ENCODE results near the gene PRAC1.

PRAC1 gene

GRCh38 chr17:48678141-48678971, 44.0 kb downstream of the PRAC1 start:
- peak; percentile 98 for TF ChIP-seq CTCF (conservative IDR thresholded peaks at IDR 0.05)

GRCh38 chr17:48676963-48677558, 45.3 kb downstream of the PRAC1 start:
- no peak for TF ChIP-seq CTCF (conservative IDR thresholded peaks at IDR 0.05)
- no peak overlapping the region for H3K27ac ChIP-seq

More at GRCh38 chr17:48678141-48678971, 44.0 kb downstream of the PRAC1 start:
- H3K27ac ChIP-seq, result no peak overlapping the region; the same call in 1 of the 2 replicates

- no peak for TF ChIP-seq CTCF (conservative IDR thresholded peaks at IDR 0.05)
- H3K27ac ChIP-seq, result peak overlapping the region; percentile 58
Observed at GRCh38 chr17:48672340-48672739, 50.0 kb downstream of the PRAC1 start.

Data from VCaP (cell line).